GM08714 (cell line): ENCODE measurements around the gene TRIM25.
"Not testable (repeated sequence)": the region's sequence is repeated elsewhere in the genome, so short reads cannot be mapped to it uniquely, and the experiment has no call there.

Experiments
- H3K4me3 ChIP-seq: fragments of 200-500 bp; sonication (Bioruptor generic); 2 replicates; pipeline ENCODE4 v1.5.1; 2014; ENCODE audit warnings: mild to moderate bottlenecking, low read length, inconsistent platforms
- ZNF274 ChIP-seq: IDR thresholded peaks from 2 replicates; pipeline ENCODE4 v1.6.1; 2012; ENCODE audit warnings: mild to moderate bottlenecking, low read depth, low read length

TRIM25 gene

GRCh38 chr17:56913867-56914580, at the start of gene TRIM25:
Gene TRIM25, minus strand, starts transcription at chr17:56914049. Its CDS starts 61 bp downstream, at chr17:56913988.
- TF ChIP-seq ZNF274, result no peak

GRCh38 chr17:56960596-56961538, 47.0 kb upstream of the TRIM25 start, which contains the start of gene COIL:
Gene COIL, minus strand, starts transcription at chr17:56961050. Its CDS starts 31 bp downstream, at chr17:56961019.
- H3K4me3 ChIP-seq, result peak within 1 kb of the TSS; percentile 64
- no peak for TF ChIP-seq ZNF274

More at GRCh38 chr17:56913867-56914580, at the start of gene TRIM25:
- peak within 1 kb of the TSS; percentile 79 for H3K4me3 ChIP-seq

- no peak for TF ChIP-seq ZNF274
- no peak overlapping the region for H3K4me3 ChIP-seq
These were observed 43.1 kb upstream of the TRIM25 start for GRCh38 chr17:56956992-56957391.

- TF ChIP-seq ZNF274, result no peak
These were observed 35.7 kb upstream of the TRIM25 start for GRCh38 chr17:56949595-56949994.

GRCh38 chr17:56948491-56948890, 34.6 kb upstream of the TRIM25 start:
- H3K4me3 ChIP-seq, result no peak overlapping the region
- TF ChIP-seq ZNF274, result no peak

More at GRCh38 chr17:56949595-56949994, 35.7 kb upstream of the TRIM25 start:
- no peak overlapping the region for H3K4me3 ChIP-seq

- H3K4me3 ChIP-seq, result no peak overlapping the region
- no peak for TF ChIP-seq ZNF274
These were observed 33.9 kb upstream of the TRIM25 start for GRCh38 chr17:56947741-56948140.

- H3K4me3 ChIP-seq, result no peak overlapping the region
- TF ChIP-seq ZNF274, result no peak
These were observed 32.2 kb upstream of the TRIM25 start for GRCh38 chr17:56945938-56946505.

- H3K4me3 ChIP-seq, result no peak overlapping the region
- no peak for TF ChIP-seq ZNF274
These were observed 29.8 kb upstream of the TRIM25 start for GRCh38 chr17:56943505-56944125.

GRCh38 chr17:56939869-56940484, 26.1 kb upstream of the TRIM25 start:
- H3K4me3 ChIP-seq, result no peak overlapping the region
- TF ChIP-seq ZNF274, result no peak

- H3K4me3 ChIP-seq, result not testable (repeated sequence)
These were observed 24.4 kb upstream of the TRIM25 start for GRCh38 chr17:56938206-56938605.

- no peak overlapping the region for H3K4me3 ChIP-seq
- TF ChIP-seq ZNF274, result no peak
These were observed 23.8 kb upstream of the TRIM25 start for GRCh38 chr17:56937687-56938086.

GRCh38 chr17:56936697-56937322, 23.0 kb upstream of the TRIM25 start:
- no peak for TF ChIP-seq ZNF274
- no peak overlapping the region for H3K4me3 ChIP-seq

GRCh38 chr17:56935461-56935860, 21.6 kb upstream of the TRIM25 start:
- no peak for TF ChIP-seq ZNF274

More at GRCh38 chr17:56935461-56935860, 21.6 kb upstream of the TRIM25 start:
- H3K4me3 ChIP-seq, result no peak overlapping the region
